ENCODE data around the gene BRD7. TPM values are rescaled to one million over a fixed set of nuclear protein-coding genes. Genes with fewer than 3 reads are reported as not detected.

BRD7 gene
- total and polyA plus RNA-seq, 2 experiments from 2014 or later = 51.2 to 51.3 TPM

DNA sequence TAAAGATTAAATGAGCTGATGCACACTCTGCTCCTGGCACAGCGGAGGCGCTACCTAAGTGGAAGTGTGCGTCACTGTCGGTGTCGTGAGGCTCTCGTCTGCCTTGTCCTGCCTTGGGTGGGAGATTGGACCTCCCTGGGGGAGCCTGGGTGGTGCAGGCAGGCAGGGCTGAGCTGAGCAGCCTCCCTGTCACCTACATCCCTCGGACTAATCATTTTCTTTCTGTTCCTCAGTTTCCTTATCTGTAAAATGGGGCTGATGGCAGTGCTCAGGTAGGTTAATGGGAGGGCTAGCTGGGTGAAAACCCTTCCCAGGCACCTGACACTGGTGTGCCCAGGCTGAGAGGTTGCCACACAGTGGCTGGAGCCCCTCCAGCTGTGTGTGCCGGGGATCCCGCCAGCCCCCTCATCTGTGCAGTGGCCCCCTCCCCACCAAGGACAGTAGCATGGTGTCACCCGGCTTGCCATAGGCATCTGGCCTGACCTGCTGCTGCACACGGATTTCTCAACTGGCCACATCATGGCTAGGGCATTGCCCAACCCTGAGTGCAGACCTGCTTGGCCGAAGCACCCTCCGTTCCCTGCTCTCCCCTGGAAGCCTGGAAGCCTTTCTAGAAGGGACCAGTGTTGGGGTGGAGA, 98.2 kb downstream of the BRD7 start:
- no peaks in the 10 kb centered on the region for H3K27me3 ChIP-seq
- TF ChIP-seq EZH2 (IDR thresholded peaks at IDR 0.05; ENCODE audit: borderline replicate concordance) (no peak), EZH2phosphoT487 (IDR thresholded peaks at IDR 0.05; ENCODE audit: low read depth, severe bottlenecking, unreplicated experiment) (no peak), CTCF (IDR thresholded peaks at IDR 0.05; ENCODE audit: poor library complexity) (no peak)
- no peaks in the 10 kb centered on the region for H4K20me1 ChIP-seq (ENCODE audit: insufficient read depth, poor library complexity, severe bottlenecking)
- H3K79me2 ChIP-seq = no peaks in the 10 kb centered on the region
- no peak overlapping the region for H3K4me3 ChIP-seq
- no peaks in the 10 kb centered on the region for H3K9me3 ChIP-seq (ENCODE audit: low read depth)
- no peak overlapping the region for H3K27ac ChIP-seq
- no peak for DNase-seq (ENCODE audit: low spot score)
- H2AFZ ChIP-seq = no peak overlapping the region
- no peak overlapping the region for H3K4me2 ChIP-seq
- H3K9me2 ChIP-seq (replicated peaks; ENCODE audit: insufficient read depth) = no peaks in the 10 kb centered on the region
- H3K4me1 ChIP-seq (ENCODE audit: insufficient read depth) = peaks cover 16% of the 10 kb centered on the region
- WGBS (ENCODE audit: low lambda C conversion rate, missing lambda C conversion rate) = 92% methylated on average over 13 of the region's 13 CpGs
- no peaks in the 10 kb centered on the region for H3K36me3 ChIP-seq (replicated peaks; ENCODE audit: insufficient read depth, low read depth)

GRCh38 chr16:50269769-50270509, 98.8 kb downstream of the BRD7 start:
- no peaks in the 10 kb centered on the region for H3K36me3 ChIP-seq (replicated peaks; ENCODE audit: insufficient read depth, low read depth)
- no peaks in the 10 kb centered on the region for H3K79me2 ChIP-seq
- TF ChIP-seq EZH2phosphoT487 (IDR thresholded peaks at IDR 0.05; ENCODE audit: low read depth, severe bottlenecking, unreplicated experiment) (no peak), EZH2 (IDR thresholded peaks at IDR 0.05; ENCODE audit: borderline replicate concordance) (no peak), CTCF (IDR thresholded peaks at IDR 0.05; ENCODE audit: poor library complexity) (no peak)
- H3K27me3 ChIP-seq = no peaks in the 10 kb centered on the region
- H3K27ac ChIP-seq = no peak overlapping the region
- peaks cover 16% of the 10 kb centered on the region for H3K4me1 ChIP-seq (ENCODE audit: insufficient read depth)
- no peak overlapping the region for H3K4me2 ChIP-seq
- H3K4me3 ChIP-seq = no peak overlapping the region
- H3K9me3 ChIP-seq (ENCODE audit: low read depth) = no peaks in the 10 kb centered on the region
- no peaks in the 10 kb centered on the region for H3K9me2 ChIP-seq (replicated peaks; ENCODE audit: insufficient read depth)
- H4K20me1 ChIP-seq (ENCODE audit: insufficient read depth, poor library complexity, severe bottlenecking) = no peaks in the 10 kb centered on the region
- no peak overlapping the region for H2AFZ ChIP-seq
- no peak for DNase-seq (ENCODE audit: low spot score)
- WGBS (ENCODE audit: low lambda C conversion rate, missing lambda C conversion rate) = 90% methylated on average over 12 of the region's 12 CpGs

DNA sequence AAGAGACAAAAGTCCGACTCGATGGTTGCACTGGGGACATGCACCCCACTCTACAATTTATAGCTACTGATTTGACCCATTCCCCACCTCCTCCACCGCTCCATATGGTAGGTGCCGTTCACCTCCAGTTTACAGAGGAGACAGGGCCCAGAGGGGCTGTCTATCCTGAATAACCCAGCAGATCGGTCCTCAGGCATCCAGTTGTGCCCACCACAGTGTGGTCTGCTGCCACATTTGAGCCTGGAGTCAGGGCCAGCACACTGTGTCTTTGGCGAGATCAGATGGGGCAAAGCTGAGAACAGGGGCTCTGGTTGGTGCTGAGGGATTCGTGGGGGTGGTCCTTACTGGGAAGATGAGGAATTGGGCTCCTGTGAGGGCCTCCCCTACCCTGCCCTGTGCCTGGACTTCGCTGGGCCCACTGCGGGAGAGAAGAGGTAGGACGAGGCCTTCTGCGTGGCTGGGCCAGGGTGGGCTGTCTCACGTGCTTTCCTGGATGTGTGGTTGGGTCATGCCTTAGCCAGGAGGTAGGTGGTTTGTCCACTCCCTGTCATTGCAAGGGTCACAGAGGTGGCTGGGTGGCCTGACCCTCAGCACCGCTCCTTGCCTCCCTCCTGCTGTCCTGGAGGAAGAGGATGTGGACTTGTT, 99.6 kb downstream of the BRD7 start:
- H3K9me2 ChIP-seq (replicated peaks; ENCODE audit: insufficient read depth) = no peaks in the 10 kb centered on the region
- no peaks in the 10 kb centered on the region for H3K36me3 ChIP-seq (replicated peaks; ENCODE audit: insufficient read depth, low read depth)
- no peak for DNase-seq (ENCODE audit: low spot score)
- no peak overlapping the region for H3K4me3 ChIP-seq
- H2AFZ ChIP-seq = no peak overlapping the region
- no peaks in the 10 kb centered on the region for H3K9me3 ChIP-seq (ENCODE audit: low read depth)
- H3K79me2 ChIP-seq = no peaks in the 10 kb centered on the region
- no peak for TF ChIP-seq CTCF (IDR thresholded peaks at IDR 0.05; ENCODE audit: poor library complexity)
- TF ChIP-seq EZH2phosphoT487 (IDR thresholded peaks at IDR 0.05; ENCODE audit: low read depth, severe bottlenecking, unreplicated experiment) = no peak
- no peak for TF ChIP-seq EZH2 (IDR thresholded peaks at IDR 0.05; ENCODE audit: borderline replicate concordance)
- no peak overlapping the region for H3K27ac ChIP-seq
- H3K4me2 ChIP-seq = no peak overlapping the region
- no peaks in the 10 kb centered on the region for H3K27me3 ChIP-seq
- H3K4me1 ChIP-seq (ENCODE audit: insufficient read depth) = peaks cover 16% of the 10 kb centered on the region
- 98% methylated on average over 13 of the region's 13 CpGs for WGBS (ENCODE audit: low lambda C conversion rate, missing lambda C conversion rate)
- no peaks in the 10 kb centered on the region for H4K20me1 ChIP-seq (ENCODE audit: insufficient read depth, poor library complexity, severe bottlenecking)
